Inferior parietal cortex (tissue), 1 donor: ENCODE data around the gene C19orf25.

ENCODE experiments used
- DNase-seq: peaks from one replicate; pipeline ENCODE4 v3.0.0-alpha.2; 2016; ENCODE audit errors: extremely low spot score

Gene C19orf25

GRCh38 chr19:1466461-1467214, 12.4 kb downstream of the C19orf25 start:
- no peak for DNase-seq

DNA sequence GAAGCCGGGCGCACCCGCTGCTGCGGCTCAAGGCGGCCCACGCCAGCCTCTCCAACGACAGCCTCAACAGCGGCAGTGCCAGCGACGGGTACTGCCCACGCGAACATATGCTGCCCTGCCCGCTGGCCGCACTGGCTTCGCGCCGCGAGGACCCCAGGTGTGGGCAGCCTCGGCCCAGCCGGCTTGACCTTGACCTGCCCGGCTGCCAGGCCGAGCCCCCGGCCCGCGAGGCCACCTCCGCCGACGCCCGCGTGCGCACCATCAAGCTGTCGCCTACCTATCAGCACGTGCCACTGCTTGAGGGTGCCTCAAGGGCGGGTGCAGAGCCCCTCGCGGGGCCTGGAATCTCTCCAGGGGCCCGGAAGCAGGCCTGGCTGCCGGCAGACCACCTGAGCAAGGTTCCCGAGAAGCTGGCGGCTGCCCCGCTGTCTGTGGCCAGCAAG, 13.0 kb downstream of the C19orf25 start:
- no peak for DNase-seq

- DNase-seq, result no peak
Measured at GRCh38 chr19:1465191-1466016, 13.6 kb downstream of the C19orf25 start.

GRCh38 chr19:1461862-1462261, 17.2 kb downstream of the C19orf25 start:
- no peak for DNase-seq

GRCh38 chr19:1460033-1460995, 18.7 kb downstream of the C19orf25 start:
- DNase-seq, result no peak

DNA sequence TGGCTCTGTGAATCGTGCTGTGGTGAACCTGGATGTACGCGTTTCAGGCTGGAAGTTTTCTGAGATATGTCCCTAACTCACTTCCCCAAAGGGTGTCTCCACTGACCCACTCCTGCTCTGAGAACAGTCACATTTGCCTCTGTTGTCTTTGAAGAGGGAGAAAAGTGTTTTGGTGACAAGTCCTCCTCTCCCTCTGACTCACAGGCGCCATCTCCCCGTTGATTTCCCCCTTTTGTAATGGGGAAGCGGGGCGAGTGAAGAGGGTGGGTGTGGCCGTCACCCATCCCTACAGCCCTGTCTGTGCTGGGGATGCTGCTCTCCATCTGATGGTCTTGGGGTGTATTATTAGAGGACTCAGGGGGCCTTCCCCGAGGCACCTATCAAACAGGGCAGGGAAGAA, 19.5 kb downstream of the C19orf25 start:
- DNase-seq, result no peak

DNA sequence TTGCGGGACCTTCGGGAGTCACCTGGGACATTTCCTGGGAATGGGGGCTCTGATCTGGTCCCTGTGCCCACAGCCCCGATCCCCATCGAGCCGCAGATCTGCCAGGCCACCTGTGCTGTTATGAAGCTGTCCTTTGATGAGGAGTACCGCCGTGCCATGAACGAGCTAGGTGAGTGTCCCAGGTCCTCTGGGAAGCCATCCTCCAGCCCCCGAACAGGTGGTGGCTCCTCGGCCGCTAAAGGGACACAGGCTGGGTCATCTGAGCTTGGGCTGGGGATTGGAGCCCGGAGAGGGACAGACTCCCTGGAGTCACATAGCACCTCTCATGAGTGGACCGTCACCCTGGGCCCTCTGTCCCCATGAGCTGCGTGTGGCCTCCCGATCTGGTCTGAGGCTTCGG, 21.1 kb downstream of the C19orf25 start:
- no peak for DNase-seq

- no peak for DNase-seq
Measured at GRCh38 chr19:1457031-1457739, 21.8 kb downstream of the C19orf25 start.

GRCh38 chr19:1456121-1456900, 22.7 kb downstream of the C19orf25 start:
- no peak for DNase-seq

DNA sequence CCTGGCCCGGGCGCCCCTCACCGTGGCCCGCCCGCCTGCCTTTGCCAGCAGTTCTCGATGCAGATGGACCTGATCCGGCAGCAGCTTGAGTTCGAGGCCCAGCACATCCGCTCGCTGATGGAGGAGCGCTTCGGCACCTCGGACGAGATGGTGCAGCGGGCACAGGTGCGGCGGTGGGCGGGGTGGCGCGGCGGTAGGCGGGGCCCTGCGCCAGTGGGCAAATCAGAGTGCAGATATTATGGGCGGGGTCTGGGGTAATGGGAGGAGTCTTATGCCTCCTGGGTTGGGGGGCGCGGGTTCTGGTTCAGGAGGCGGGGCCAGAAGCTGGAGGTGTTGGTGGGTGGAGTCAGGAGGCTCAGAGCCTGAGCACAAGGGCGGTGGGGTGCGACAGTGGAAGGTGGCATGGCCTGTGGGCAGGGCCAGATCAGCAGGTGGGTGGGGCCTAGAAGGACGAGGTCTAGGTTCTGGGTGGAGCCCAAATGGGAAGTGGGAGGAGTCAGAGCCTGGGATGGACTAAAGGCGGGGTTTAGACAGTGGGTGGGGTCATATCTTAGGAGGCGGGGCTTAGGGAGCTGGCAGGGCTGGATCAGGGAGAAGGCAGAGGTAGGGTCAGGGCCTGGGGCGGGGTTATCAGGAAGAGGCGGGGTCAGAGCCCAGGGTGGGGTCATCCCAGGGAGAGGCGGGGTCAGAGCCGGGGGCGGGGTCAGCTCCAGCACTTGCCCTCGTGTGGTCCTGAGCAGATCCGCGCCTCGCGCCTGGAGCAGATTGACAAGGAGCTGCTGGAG, 23.5 kb downstream of the C19orf25 start:
- DNase-seq, result no peak

DNA sequence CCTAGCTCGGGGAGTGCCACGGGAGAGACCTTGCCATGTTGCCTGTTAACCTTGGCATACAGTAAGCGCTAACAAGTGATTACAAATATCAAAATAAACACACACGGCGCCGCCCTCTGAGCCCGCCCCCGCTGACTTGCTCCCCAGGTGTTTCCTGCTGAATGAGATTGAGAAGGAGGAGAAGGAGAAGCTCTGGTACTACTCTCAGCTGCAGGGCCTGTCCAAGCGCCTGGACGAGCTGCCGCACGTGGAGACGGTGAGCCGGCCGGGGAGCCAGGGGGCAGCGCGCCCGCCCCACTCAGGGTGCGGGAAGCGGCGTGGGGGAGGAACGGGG, 24.0 kb downstream of the C19orf25 start:
- DNase-seq, result no peak

DNA sequence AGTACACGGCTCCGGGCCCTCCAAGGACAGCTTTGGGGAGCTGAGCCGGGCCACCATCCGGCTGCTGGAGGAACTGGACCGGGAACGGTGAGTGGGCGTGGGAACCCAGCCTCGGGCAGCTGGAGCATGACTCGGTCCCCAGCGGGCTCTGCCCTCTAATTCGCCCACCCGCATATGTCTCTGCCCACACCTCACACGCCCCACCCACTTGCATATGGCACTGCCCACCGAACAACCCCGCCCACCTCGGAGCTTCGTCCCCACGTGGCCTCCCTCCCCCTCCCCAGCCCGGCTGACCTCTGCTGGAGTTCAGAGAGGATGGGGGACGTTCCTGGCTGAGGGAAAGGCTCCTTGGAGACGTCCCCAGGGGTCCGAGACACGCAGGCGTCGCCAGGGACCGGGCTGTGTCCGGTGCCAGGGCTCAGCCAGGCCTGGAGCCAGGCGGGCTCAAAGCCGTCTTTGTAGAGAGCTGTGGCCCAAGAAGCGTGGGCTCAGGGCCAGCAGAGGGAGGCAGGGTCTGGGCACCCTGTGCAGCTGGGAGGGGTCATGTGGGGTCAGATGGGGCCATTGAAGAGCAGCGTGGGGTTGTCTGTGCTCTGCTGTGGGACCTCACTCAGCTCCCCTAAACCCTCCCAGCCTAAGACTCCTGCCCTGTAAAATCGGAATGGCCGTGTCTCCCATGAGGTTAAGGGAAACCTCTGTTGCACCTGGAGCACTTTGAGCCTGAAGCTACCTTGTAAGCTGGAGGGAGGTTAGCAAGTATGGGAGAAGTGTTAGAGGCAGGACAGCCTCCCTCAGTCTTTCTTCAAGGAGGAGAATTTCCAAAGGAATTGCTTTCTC, 25.3 kb downstream of the C19orf25 start:
- DNase-seq, result peak; percentile 85

DNA sequence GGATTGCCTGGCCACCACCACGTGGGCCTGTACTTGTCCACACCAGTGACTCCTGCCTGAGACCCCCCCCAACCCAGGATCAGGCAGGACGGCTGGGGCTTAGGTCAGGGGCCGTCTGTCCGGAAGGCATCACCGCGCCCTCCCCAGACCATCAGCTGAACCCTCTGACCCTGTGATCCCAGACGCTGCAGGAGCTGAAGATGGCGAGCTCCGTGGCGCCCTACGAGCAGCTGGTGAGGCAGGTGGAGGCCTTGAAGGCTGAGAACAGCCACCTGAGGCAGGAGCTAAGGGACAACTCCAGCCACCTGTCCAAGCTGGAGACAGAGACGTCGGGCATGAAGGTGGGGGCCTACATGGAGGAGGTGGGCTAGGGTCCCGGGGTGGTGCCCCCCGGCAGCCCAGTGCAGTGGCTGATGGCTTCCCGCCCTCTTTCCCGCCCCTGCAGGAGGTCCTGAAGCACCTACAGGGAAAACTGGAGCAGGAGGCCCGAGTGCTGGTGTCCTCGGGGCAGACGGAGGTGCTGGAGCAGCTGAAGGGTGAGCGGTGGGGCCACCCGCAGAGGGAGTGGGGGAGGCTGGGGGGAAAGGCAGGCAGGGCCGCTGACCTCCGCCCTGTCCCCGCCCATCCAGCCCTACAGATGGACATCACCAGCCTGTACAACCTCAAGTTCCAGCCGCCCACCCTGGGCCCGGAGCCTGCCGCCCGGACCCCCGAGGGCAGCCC, 26.1 kb downstream of the C19orf25 start:
- DNase-seq, result no peak

DNA sequence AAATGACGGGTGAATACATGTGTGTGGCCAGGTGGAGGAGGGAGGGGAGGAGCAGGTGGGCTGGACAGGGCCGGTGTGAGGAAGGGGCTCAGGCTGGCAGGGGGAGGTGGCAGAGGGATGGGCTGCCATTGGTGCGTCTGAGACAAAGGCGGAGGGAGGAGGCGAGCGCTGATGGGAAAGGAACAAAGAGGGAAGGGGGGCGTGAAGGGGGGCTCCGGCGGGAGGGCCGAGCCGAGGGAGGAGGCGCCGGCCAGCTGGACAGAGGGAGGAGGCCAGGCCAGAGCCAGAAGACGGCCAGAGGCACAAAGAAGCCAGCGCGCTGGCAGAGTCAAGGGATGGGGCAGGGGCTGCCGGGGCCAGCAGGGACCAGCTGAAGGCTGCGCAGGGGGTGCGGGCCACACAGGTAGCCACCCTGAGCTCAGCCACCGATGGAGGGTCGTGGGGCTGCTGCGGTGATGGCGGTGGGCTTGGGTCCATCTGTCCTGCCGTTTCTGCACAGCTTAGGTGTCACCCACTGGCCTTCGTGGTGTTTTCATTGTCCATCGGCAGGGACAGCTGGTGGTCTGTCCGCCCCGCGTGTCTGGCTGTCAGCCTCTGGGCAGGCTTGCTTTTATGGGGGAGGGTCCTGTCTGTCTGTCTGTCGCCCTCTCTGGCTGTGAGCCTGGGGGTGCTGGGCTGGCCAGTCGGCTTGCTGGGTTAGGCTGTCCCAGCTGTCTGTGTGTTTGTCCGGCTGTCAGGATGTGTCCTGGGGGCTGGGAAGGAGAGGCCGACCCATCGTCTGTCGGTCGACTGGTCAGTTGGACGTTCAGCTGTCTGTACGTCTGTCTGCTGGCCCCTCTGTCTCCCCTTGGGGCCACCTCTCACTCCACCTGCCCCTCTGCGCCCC, 26.9 kb downstream of the C19orf25 start:
- DNase-seq, result no peak

GRCh38 chr19:1450735-1451731, 28.0 kb downstream of the C19orf25 start:
- DNase-seq, result no peak
